Naive thymus-derived CD4-positive, alpha-beta T cell (primary cell): Measurements from ENCODE around the gene RUNX3. TPM values are rescaled to one million over a fixed set of nuclear protein-coding genes. Genes with fewer than 3 reads are reported as not detected.
A peak's percentile ranks its signal among the peaks of the same experiment; 100 is the strongest.
"Not testable (repeated sequence)": the region's sequence is repeated elsewhere in the genome, so short reads cannot be mapped to it uniquely, and the experiment has no call there.

Source experiments
- ATAC-seq: fragments of 150-1000 bp; cut with Tn5 transposase; 2 replicates; pipeline ENCODE4 v1.10.0; 2021; ENCODE audit warnings: mild to moderate bottlenecking, moderate library complexity
- CTCF ChIA-PET: fragments of 350-600 bp; sonication (Branson Sonifier 250); formaldehyde crosslinking; loops from one replicate; lab custom pipeline; 2021; ENCODE audit warnings: antibody characterized with exemption; lab: Charles Lee
- POLR2A ChIA-PET: fragments of 350-600 bp; sonication (Branson Sonifier 250); formaldehyde crosslinking; loops from one replicate; lab custom pipeline; 2021; ENCODE audit warnings: antibody characterized with exemption, inconsistent platforms; lab: Charles Lee
- DNase-seq, 9 donors: peaks; one replicate each; pipeline versions ENCODE4 v3.0.0 to v3.0.0-alpha.2; 2020 to 2022; ENCODE audit warnings: mixed read lengths in 1 of 9
- H3K27ac ChIP-seq: one replicate; pipeline ENCODE4 v1.7.0; 2013; ENCODE audit warnings: mild to moderate bottlenecking, low read depth, low read length, moderate library complexity
- H3K27me3 ChIP-seq, 2 donors: one replicate each; pipeline ENCODE4 v1.7.0; 2013; ENCODE audit warnings: low read length in 2 of 2, mild to moderate bottlenecking in 2 of 2, moderate library complexity in 2 of 2; ENCODE audit not compliant: control insufficient read depth in 2 of 2, insufficient read depth in 2 of 2
- H3K36me3 ChIP-seq, 3 experiments: 1 replicate in 2 of 3; 2 replicates in 1 of 3; pipeline ENCODE4 v1.7.0; 2013; ENCODE audit warnings: low read length in 3 of 3, mild to moderate bottlenecking in 3 of 3, moderate library complexity in 1 of 3; ENCODE audit not compliant: insufficient read depth in 3 of 3, control insufficient read depth in 2 of 3
- H3K4me1 ChIP-seq, 2 donors: one replicate each; pipeline ENCODE4 v1.7.0; 2013; ENCODE audit warnings: low read length in 2 of 2, mild to moderate bottlenecking in 2 of 2, moderate library complexity in 1 of 2; ENCODE audit not compliant: control insufficient read depth in 2 of 2, insufficient read depth in 2 of 2
- H3K4me3 ChIP-seq: 2 replicates; pipeline ENCODE4 v1.7.0; 2013; ENCODE audit warnings: mild to moderate bottlenecking, low read length
- H3K9me3 ChIP-seq, 3 experiments: 1 replicate in 2 of 3; 2 replicates in 1 of 3; pipeline ENCODE4 v1.7.0; 2013; ENCODE audit warnings: low read length in 3 of 3; ENCODE audit not compliant: control insufficient read depth in 2 of 3
- H3K27ac Mint-ChIP-seq, 9 donors: one replicate each; pipeline ENCODE4 v1.8.0; 2020 to 2022; ENCODE audit warnings: mixed read lengths in 9 of 9, mild to moderate bottlenecking in 8 of 9, moderate library complexity in 5 of 9, inconsistent platforms in 2 of 9
- H3K27me3 Mint-ChIP-seq, 5 donors: one replicate each; pipeline ENCODE4 v1.8.0; 2021 to 2022; ENCODE audit warnings: mixed read lengths in 5 of 5, mild to moderate bottlenecking in 1 of 5
- H3K36me3 Mint-ChIP-seq, 5 donors: one replicate each; pipeline ENCODE4 v1.8.0; 2020 to 2022; ENCODE audit warnings: mixed read lengths in 5 of 5, mild to moderate bottlenecking in 3 of 5, inconsistent platforms in 1 of 5
- H3K4me1 Mint-ChIP-seq, 7 donors: one replicate each; pipeline ENCODE4 v1.8.0; 2020 to 2022; ENCODE audit warnings: mixed read lengths in 7 of 7, mild to moderate bottlenecking in 3 of 7, inconsistent platforms in 1 of 7
- H3K4me3 Mint-ChIP-seq, 10 donors: one replicate each; pipeline ENCODE4 v1.8.0; 2020 to 2022; ENCODE audit warnings: mild to moderate bottlenecking in 10 of 10, mixed read lengths in 10 of 10, moderate library complexity in 6 of 10, inconsistent platforms in 2 of 10
- H3K9me3 Mint-ChIP-seq, 11 donors: one replicate each; pipeline ENCODE4 v1.8.0; 2020 to 2022; ENCODE audit warnings: mixed read lengths in 11 of 11, mild to moderate bottlenecking in 4 of 11, inconsistent platforms in 1 of 11, moderate library complexity in 1 of 11
- intact Hi-C, 2 donors: fragments of 100-400 bp; cut with micrococcal nuclease; formaldehyde crosslinking; loops; one replicate each; pipeline ENCODE4 v1.15.1; 2023
- polyA plus RNA-seq, 2 donors: library from polyadenylated mRNA; unstranded; fragments of 300-500 nt; fragmentation: Illumina TruSeq; gene quantifications; one replicate each; pipeline ENCODE4 v1.2.3, GENCODE V29; 2021
- total RNA-seq, 6 experiments: library from RNA in 5 of 6; stranded (reverse) in 5 of 6; gene quantifications; 1 replicate in 5 of 6; 2 replicates in 1 of 6; pipeline ENCODE4 v1.2.3 and lab custom pipeline; 2021 to 2026

The RUNX3 gene
- total and polyA plus RNA-seq, 7 experiments from 2014 or later, result 14.2 to 135 (median 74.8) TPM

GRCh38 chr1:24910210-24910609, 19.9 kb downstream of the RUNX3 start:
- ChIA-PET CTCF (no interaction called here), POLR2A (interaction anchor here (1.0 to 1.6 kb wide), 5 partner anchors 9 to 20 kb away, joined by 3 to 11 read pairs (median 4); partner anchors contain the start of gene RUNX3)
- H3K4me1 ChIP-seq, result peaks cover 5 to 95% of the 10 kb centered on the region in 2 donors
- peaks cover 24 to 70% (median 44%) of the 10 kb centered on the region in 7 donors for H3K4me1 Mint-ChIP-seq
- H3K27me3 Mint-ChIP-seq, result no peaks in the 10 kb centered on the region
- no peaks in the 10 kb centered on the region for H3K27me3 ChIP-seq
- intact Hi-C loops, result loop anchor here in 1 of 2 donors (5.0 kb wide), 1 partner anchor 63 kb away; no protein-coding TSS in a partner anchor
- peaks cover 25 to 99% (median 36%) of the 10 kb centered on the region in 3 experiments for H3K36me3 ChIP-seq
- peak overlapping the region in 2 of 10 donors; percentile 38 to 42 for H3K4me3 Mint-ChIP-seq
- no peaks in the 10 kb centered on the region for H3K9me3 ChIP-seq
- H3K4me3 ChIP-seq, result peak overlapping the region; percentile 28
- peak overlapping the region in 8 of 9 donors; percentile 28 to 87 (median 72) for H3K27ac Mint-ChIP-seq
- peak overlapping the region; percentile 72 for H3K27ac ChIP-seq
- H3K36me3 Mint-ChIP-seq, result peaks cover 0 to 41% (median 8%) of the 10 kb centered on the region in 5 donors
- no peaks in the 10 kb centered on the region for H3K9me3 Mint-ChIP-seq
- ATAC-seq (no peak), DNase-seq (no peak)

- peak overlapping the region in 2 of 10 donors; percentile 40 to 42 for H3K4me3 Mint-ChIP-seq
- DNase-seq, result no peak
Measured at GRCh38 chr1:24909388-24909898, 20.6 kb downstream of the RUNX3 start.

GRCh38 chr1:24908591-24909259, 21.4 kb downstream of the RUNX3 start:
- H3K27ac Mint-ChIP-seq, result peak overlapping the region in 5 of 9 donors; percentile 33 to 84 (median 71)
- CTCF ChIA-PET, result no interaction called here

More at GRCh38 chr1:24909388-24909898, 20.6 kb downstream of the RUNX3 start:
- POLR2A ChIA-PET, result interaction anchor here (1.6 kb wide), 1 partner anchor 16 kb away, joined by 5 read pairs; no protein-coding TSS in a partner anchor
- no peaks in the 10 kb centered on the region for H3K9me3 Mint-ChIP-seq
- ATAC-seq, result peak; percentile 6
- H3K9me3 ChIP-seq, result no peaks in the 10 kb centered on the region
- H3K36me3 Mint-ChIP-seq, result peaks cover 0 to 36% (median 8%) of the 10 kb centered on the region in 5 donors
- intact Hi-C loops, result no loop called here
- H3K36me3 ChIP-seq, result peaks cover 25 to 99% (median 33%) of the 10 kb centered on the region in 3 experiments
- peak overlapping the region; percentile 43 to 84 (median 71) for H3K27ac Mint-ChIP-seq
- H3K4me1 Mint-ChIP-seq, result peaks cover 19 to 63% (median 39%) of the 10 kb centered on the region in 7 donors
- no peak overlapping the region for H3K27ac ChIP-seq
- no peak overlapping the region for H3K4me3 ChIP-seq
- no peaks in the 10 kb centered on the region for H3K27me3 Mint-ChIP-seq
- no peaks in the 10 kb centered on the region for H3K27me3 ChIP-seq
- CTCF ChIA-PET, result no interaction called here
- H3K4me1 ChIP-seq, result peaks cover 5 to 93% of the 10 kb centered on the region in 2 donors

GRCh38 chr1:24907587-24908294, 22.3 kb downstream of the RUNX3 start:
- Mint-ChIP-seq H3K36me3 (peaks cover 0 to 38% (median 8%) of the 10 kb centered on the region in 5 donors), H3K4me3 (peak overlapping the region in 2 of 10 donors; percentile 2 to 3), H3K27ac (peak overlapping the region in 5 of 9 donors; percentile 36 to 84 (median 51)), H3K4me1 (peaks cover 19 to 52% (median 38%) of the 10 kb centered on the region in 7 donors)
- H3K9me3 Mint-ChIP-seq, intact Hi-C loops, DNase-seq, H3K27ac ChIP-seq, H3K4me3 ChIP-seq, H3K27me3 ChIP-seq, ATAC-seq, H3K27me3 Mint-ChIP-seq, CTCF ChIA-PET, H3K9me3 ChIP-seq: not testable (repeated sequence)
- peaks cover 15 to 99% (median 34%) of the 10 kb centered on the region in 3 experiments for H3K36me3 ChIP-seq
- peaks cover 0 to 76% of the 10 kb centered on the region in 2 donors for H3K4me1 ChIP-seq
- POLR2A ChIA-PET, result interaction anchor here (0.6 kb wide), 2 partner anchors 11 to 13 kb away, joined by 3 to 4 read pairs; no protein-coding TSS in a partner anchor

More at GRCh38 chr1:24908591-24909259, 21.4 kb downstream of the RUNX3 start:
- H3K9me3 Mint-ChIP-seq, result no peaks in the 10 kb centered on the region
- DNase-seq, result no peak
- POLR2A ChIA-PET, result interaction anchor here (0.6 to 1.6 kb wide), 2 partner anchors 12 to 17 kb away, joined by 4 to 5 read pairs; no protein-coding TSS in a partner anchor
- peaks cover 19 to 60% (median 39%) of the 10 kb centered on the region in 7 donors for H3K4me1 Mint-ChIP-seq
- Histone ChIP-seq H3K27me3 (no peaks in the 10 kb centered on the region), H3K9me3 (no peaks in the 10 kb centered on the region), H3K4me3 (no peak overlapping the region), H3K27ac (peak overlapping the region; percentile 15), H3K36me3 (peaks cover 24 to 99% (median 36%) of the 10 kb centered on the region in 3 experiments), H3K4me1 (peaks cover 4 to 86% of the 10 kb centered on the region in 2 donors)
- ATAC-seq, result no peak
- peaks cover 0 to 39% (median 8%) of the 10 kb centered on the region in 5 donors for H3K36me3 Mint-ChIP-seq
- H3K4me3 Mint-ChIP-seq, result no peak overlapping the region
- intact Hi-C loops, result no loop called here
- H3K27me3 Mint-ChIP-seq, result no peaks in the 10 kb centered on the region

GRCh38 chr1:24906760-24907490, 23.2 kb downstream of the RUNX3 start:
- intact Hi-C loops, result no loop called here
- H3K4me1 ChIP-seq, result peaks cover 0 to 68% of the 10 kb centered on the region in 2 donors
- H3K36me3 Mint-ChIP-seq, result peaks cover 0 to 38% (median 8%) of the 10 kb centered on the region in 5 donors
- ChIA-PET POLR2A (interaction anchor here (0.6 kb wide), 2 partner anchors 12 to 130 kb away, joined by 3 read pairs; no protein-coding TSS in a partner anchor), CTCF (no interaction called here)
- H3K27ac Mint-ChIP-seq, result peak overlapping the region in 2 of 9 donors; percentile 17 to 29
- H3K27me3 ChIP-seq, result no peaks in the 10 kb centered on the region
- ATAC-seq (no peak), DNase-seq (peak in 1 of 9 donors; percentile 4)
- no peaks in the 10 kb centered on the region for H3K9me3 ChIP-seq
- H3K4me1 Mint-ChIP-seq, result peaks cover 15 to 44% (median 31%) of the 10 kb centered on the region in 7 donors
- H3K27me3 Mint-ChIP-seq, result no peaks in the 10 kb centered on the region
- no peaks in the 10 kb centered on the region for H3K9me3 Mint-ChIP-seq
- H3K36me3 ChIP-seq, result peaks cover 13 to 99% (median 39%) of the 10 kb centered on the region in 3 experiments
- no peak overlapping the region for H3K4me3 ChIP-seq
- H3K4me3 Mint-ChIP-seq, result no peak overlapping the region
- no peak overlapping the region for H3K27ac ChIP-seq
